Neural cell (in vitro differentiated cells): ENCODE results near the gene SPP1. TPM values are rescaled to one million over a fixed set of nuclear protein-coding genes. Genes with fewer than 3 reads are reported as not detected.

ENCODE experiments used
- H2AFZ ChIP-seq: fragments of 200-600, 300-800 bp; sonication (generic), shearing (Covaris generic); 2 replicates; pipeline ENCODE4 v1.6.0; 2014; ENCODE audit warnings: low read depth, mild to moderate bottlenecking, antibody characterized with exemption, low read length, moderate library complexity
- H3F3A ChIP-seq: fragments of 200-600 bp; shearing (Covaris generic); 2 replicates; pipeline ENCODE4 v1.6.1; 2016; ENCODE audit warnings: mild to moderate bottlenecking, moderate library complexity, mixed read lengths, antibody characterized with exemption, low read length; ENCODE audit not compliant: insufficient read depth, poor library complexity, severe bottlenecking
- H3K27ac ChIP-seq: fragments of 200-600, 300-800 bp; sonication (generic), shearing (Covaris generic); 2 replicates; pipeline ENCODE4 v1.5.1; 2014; ENCODE audit warnings: mild to moderate bottlenecking, low read length, moderate library complexity
- H3K27me3 ChIP-seq: fragments of 300-800, 200-600 bp; sonication (generic), shearing (Covaris generic); 2 replicates; pipeline ENCODE4 v1.6.0; 2014; ENCODE audit warnings: mild to moderate bottlenecking, low read depth, low read length, moderate library complexity; ENCODE audit not compliant: insufficient read depth
- H3K36me3 ChIP-seq: fragments of 300-800, 200-600 bp; sonication (generic), shearing (Covaris generic); 2 replicates; pipeline ENCODE4 v1.5.1; 2014; ENCODE audit warnings: mild to moderate bottlenecking, antibody characterized with exemption, low read length, moderate library complexity; ENCODE audit not compliant: insufficient read depth
- H3K4me2 ChIP-seq: fragments of 300-800, 200-600 bp; sonication (generic), shearing (Covaris generic); 2 replicates; pipeline ENCODE4 v1.6.0; 2014; ENCODE audit warnings: mild to moderate bottlenecking, low read length
- H3K4me3 ChIP-seq: fragments of 300-800, 200-600 bp; sonication (generic), shearing (Covaris generic); 2 replicates; pipeline ENCODE4 v1.5.1; 2014; ENCODE audit warnings: mild to moderate bottlenecking, low read length, moderate library complexity
- H3K79me2 ChIP-seq: fragments of 200-600 bp; shearing (Covaris generic); replicated peaks from 2 replicates; pipeline ENCODE4 v1.6.0; 2014; ENCODE audit warnings: mild to moderate bottlenecking, low read length, moderate library complexity; ENCODE audit not compliant: insufficient read depth
- H3K9ac ChIP-seq: fragments of 300-800, 200-600 bp; sonication (generic), shearing (Covaris generic); 2 replicates; pipeline ENCODE4 v1.6.1; 2016; ENCODE audit warnings: mild to moderate bottlenecking, low read length, mixed read lengths
- H3K9me2 ChIP-seq: fragments of 200-600 bp; shearing (Covaris generic); 2 replicates; pipeline ENCODE4 v1.6.1; 2016; ENCODE audit warnings: mild to moderate bottlenecking, low read length, mixed read lengths; ENCODE audit not compliant: insufficient read depth
- H3K9me3 ChIP-seq: fragments of 200-600, 300-800 bp; sonication (generic), shearing (Covaris generic); 2 replicates; pipeline ENCODE4 v1.6.1; 2016; ENCODE audit warnings: mild to moderate bottlenecking, mixed run types, low read length, moderate library complexity, mixed read lengths
- H4K20me1 ChIP-seq: fragments of 200-600 bp; shearing (Covaris generic); 2 replicates; pipeline ENCODE4 v1.6.1; 2016; ENCODE audit warnings: mild to moderate bottlenecking, mixed run types; ENCODE audit not compliant: insufficient read depth
- CTCF ChIP-seq: fragments of 450-650 bp; IDR thresholded peaks from 2 replicates; pipeline ENCODE4 v1.5.1; 2014; ENCODE audit warnings: antibody characterized with exemption, mild to moderate bottlenecking, moderate library complexity; ENCODE audit not compliant: poor library complexity, severe bottlenecking
- EP300 ChIP-seq: fragments of 450-650 bp; conservative IDR thresholded peaks from 2 replicates; pipeline ENCODE4 v1.6.1; 2014; ENCODE audit warnings: antibody characterized with exemption, mild to moderate bottlenecking, moderate library complexity; ENCODE audit not compliant: poor library complexity, severe bottlenecking
- EZH2 ChIP-seq: fragments of 200-600, 300-800 bp; shearing (Covaris generic), sonication (generic); IDR thresholded peaks from 2 replicates; pipeline ENCODE4 v1.6.1; 2014; ENCODE audit warnings: antibody characterized with exemption, low read length, borderline replicate concordance, mild to moderate bottlenecking; ENCODE audit not compliant: insufficient read depth, poor library complexity, severe bottlenecking
- MXI1 ChIP-seq: fragments of 450-650 bp; conservative IDR thresholded peaks from 2 replicates; pipeline ENCODE4 v1.6.1; 2014; ENCODE audit warnings: antibody characterized with exemption, mild to moderate bottlenecking; ENCODE audit not compliant: poor library complexity, severe bottlenecking
- POLR2AphosphoS5 ChIP-seq: IDR thresholded peaks from 2 replicates; pipeline ENCODE4 v1.6.1; 2012
- RAD21 ChIP-seq: fragments of 450-650 bp; conservative IDR thresholded peaks from 2 replicates; pipeline ENCODE4 v1.6.1; 2014; ENCODE audit warnings: antibody characterized with exemption, mild to moderate bottlenecking, moderate library complexity
- SMC3 ChIP-seq: fragments of 450-650 bp; conservative IDR thresholded peaks from 2 replicates; pipeline ENCODE4 v1.6.1; 2014; ENCODE audit warnings: antibody characterized with exemption, mild to moderate bottlenecking, moderate library complexity; ENCODE audit not compliant: poor library complexity
- TAF1 ChIP-seq: IDR thresholded peaks from 2 replicates; pipeline ENCODE4 v1.6.1; 2012; ENCODE audit warnings: low read depth
- polyA plus RNA-seq: library from polyadenylated mRNA; depleted of rRNA; stranded (reverse); fragments of >200 nt; gene quantifications from 2 replicates; pipeline ENCODE4 v1.2.3, GENCODE V29; 2014
- TF ChIP-seq, protein P1 (sequence below): IDR thresholded peaks from 2 replicates; pipeline ENCODE4 v1.6.1; 2012; ENCODE audit warnings: borderline replicate concordance

The SPP1 gene
- polyA plus RNA-seq, 1 donor from 2014 or later, result 0.35 TPM

DNA sequence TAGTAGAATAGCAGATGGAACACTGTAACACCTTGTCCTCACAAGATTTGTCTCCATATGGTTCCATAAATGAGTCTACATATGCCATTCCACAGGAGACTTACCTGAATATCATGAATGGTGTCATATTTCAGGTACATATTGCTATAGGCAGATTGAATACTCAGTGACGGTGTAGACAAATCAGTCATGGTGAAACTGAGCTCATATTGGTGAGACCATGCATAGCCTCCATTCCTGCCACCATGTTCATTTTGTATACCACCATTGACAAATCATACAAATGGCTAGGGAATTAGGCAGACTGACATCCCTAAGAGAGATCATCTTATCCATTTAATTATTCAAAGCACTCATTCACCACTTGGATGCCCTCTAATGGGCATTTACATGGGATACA is 38.0 kb upstream of the SPP1 start:
- Histone ChIP-seq H3K36me3 (no peaks in the 10 kb centered on the region), H3K27ac (no peak overlapping the region), H3K9me2 (no peaks in the 10 kb centered on the region), H3K79me2 (no peaks in the 10 kb centered on the region), H4K20me1 (no peaks in the 10 kb centered on the region), H3F3A (no peaks in the 10 kb centered on the region), H3K4me3 (no peak overlapping the region), H3K9me3 (no peaks in the 10 kb centered on the region), H2AFZ (no peak overlapping the region), H3K27me3 (no peaks in the 10 kb centered on the region), H3K9ac (no peak overlapping the region), H3K4me2 (no peak overlapping the region)
- TF ChIP-seq SMC3, result no peak

GRCh38 chr4:87938746-87939145 is 36.8 kb upstream of the SPP1 start:
- Histone ChIP-seq H3K4me2 (no peak overlapping the region), H3K4me3 (no peak overlapping the region), H2AFZ (no peak overlapping the region), H3F3A (no peaks in the 10 kb centered on the region), H3K27ac (no peak overlapping the region), H4K20me1 (no peaks in the 10 kb centered on the region), H3K36me3 (no peaks in the 10 kb centered on the region), H3K79me2 (no peaks in the 10 kb centered on the region), H3K9ac (no peak overlapping the region), H3K9me2 (no peaks in the 10 kb centered on the region), H3K27me3 (no peaks in the 10 kb centered on the region), H3K9me3 (no peaks in the 10 kb centered on the region)
- TF ChIP-seq POLR2AphosphoS5, result no peak
- TF ChIP-seq CTCF, result no peak
- no peak for TF ChIP-seq RAD21
- no peak for TF ChIP-seq EZH2
- TF ChIP-seq MXI1, result no peak
- TF ChIP-seq TAF1, result no peak
- TF ChIP-seq EP300, result no peak
- TF ChIP-seq, protein P1, sequence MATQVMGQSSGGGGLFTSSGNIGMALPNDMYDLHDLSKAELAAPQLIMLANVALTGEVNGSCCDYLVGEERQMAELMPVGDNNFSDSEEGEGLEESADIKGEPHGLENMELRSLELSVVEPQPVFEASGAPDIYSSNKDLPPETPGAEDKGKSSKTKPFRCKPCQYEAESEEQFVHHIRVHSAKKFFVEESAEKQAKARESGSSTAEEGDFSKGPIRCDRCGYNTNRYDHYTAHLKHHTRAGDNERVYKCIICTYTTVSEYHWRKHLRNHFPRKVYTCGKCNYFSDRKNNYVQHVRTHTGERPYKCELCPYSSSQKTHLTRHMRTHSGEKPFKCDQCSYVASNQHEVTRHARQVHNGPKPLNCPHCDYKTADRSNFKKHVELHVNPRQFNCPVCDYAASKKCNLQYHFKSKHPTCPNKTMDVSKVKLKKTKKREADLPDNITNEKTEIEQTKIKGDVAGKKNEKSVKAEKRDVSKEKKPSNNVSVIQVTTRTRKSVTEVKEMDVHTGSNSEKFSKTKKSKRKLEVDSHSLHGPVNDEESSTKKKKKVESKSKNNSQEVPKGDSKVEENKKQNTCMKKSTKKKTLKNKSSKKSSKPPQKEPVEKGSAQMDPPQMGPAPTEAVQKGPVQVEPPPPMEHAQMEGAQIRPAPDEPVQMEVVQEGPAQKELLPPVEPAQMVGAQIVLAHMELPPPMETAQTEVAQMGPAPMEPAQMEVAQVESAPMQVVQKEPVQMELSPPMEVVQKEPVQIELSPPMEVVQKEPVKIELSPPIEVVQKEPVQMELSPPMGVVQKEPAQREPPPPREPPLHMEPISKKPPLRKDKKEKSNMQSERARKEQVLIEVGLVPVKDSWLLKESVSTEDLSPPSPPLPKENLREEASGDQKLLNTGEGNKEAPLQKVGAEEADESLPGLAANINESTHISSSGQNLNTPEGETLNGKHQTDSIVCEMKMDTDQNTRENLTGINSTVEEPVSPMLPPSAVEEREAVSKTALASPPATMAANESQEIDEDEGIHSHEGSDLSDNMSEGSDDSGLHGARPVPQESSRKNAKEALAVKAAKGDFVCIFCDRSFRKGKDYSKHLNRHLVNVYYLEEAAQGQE, result no peak
- no peak for TF ChIP-seq SMC3

- H3K4me2 ChIP-seq, result no peak overlapping the region
These were observed 35.4 kb upstream of the SPP1 start for GRCh38 chr4:87939978-87940690.

More at GRCh38 chr4:87939978-87940690, 35.4 kb upstream of the SPP1 start:
- no peaks in the 10 kb centered on the region for H3K9me3 ChIP-seq
- no peak overlapping the region for H3K4me3 ChIP-seq
- H3K9me2 ChIP-seq, result no peaks in the 10 kb centered on the region
- H2AFZ ChIP-seq, result no peak overlapping the region
- no peak overlapping the region for H3K9ac ChIP-seq
- H3K36me3 ChIP-seq, result no peaks in the 10 kb centered on the region
- TF ChIP-seq EZH2 (no peak), EP300 (peak; percentile 72), SMC3 (no peak), POLR2AphosphoS5 (peak; percentile 69), MXI1 (no peak)
- TF ChIP-seq, protein P1, result peak; percentile 22
- H3K27ac ChIP-seq, result no peak overlapping the region
- H3F3A ChIP-seq, result no peaks in the 10 kb centered on the region
- H3K79me2 ChIP-seq, result no peaks in the 10 kb centered on the region
- H3K27me3 ChIP-seq, result no peaks in the 10 kb centered on the region
- H4K20me1 ChIP-seq, result no peaks in the 10 kb centered on the region
